CMK (cell line): ENCODE measurements around the gene ADGRE1.
A peak's percentile ranks its signal among the peaks of the same experiment; 100 is the strongest.
"Not testable (repeated sequence)": the region's sequence is repeated elsewhere in the genome, so short reads cannot be mapped to it uniquely, and the experiment has no call there.

ENCODE experiments used
- DNase-seq: peaks from one replicate; pipeline ENCODE4 v3.0.0-alpha.2; 2010; ENCODE audit warnings: low read depth

The ADGRE1 gene

GRCh38 chr19:6887316-6887715 is at the start of gene ADGRE1:
Gene ADGRE1 (plus strand): TSS chr19:6887579. CDS start chr19:6887609, 30 bp downstream.
- no peak for DNase-seq

GRCh38 chr19:6838062-6838655 is 49.2 kb upstream of the ADGRE1 start:
- no peak for DNase-seq

GRCh38 chr19:6842871-6843607 is 44.3 kb upstream of the ADGRE1 start:
- no peak for DNase-seq

- no peak for DNase-seq
Measured at GRCh38 chr19:6847828-6848200, 39.6 kb upstream of the ADGRE1 start.

- no peak for DNase-seq
Measured at GRCh38 chr19:6848986-6849385, 38.4 kb upstream of the ADGRE1 start.

- no peak for DNase-seq
Measured at GRCh38 chr19:6849876-6850275, 37.5 kb upstream of the ADGRE1 start.

- no peak for DNase-seq
Measured at GRCh38 chr19:6851359-6851758, 36.0 kb upstream of the ADGRE1 start.

- DNase-seq = no peak
Measured at GRCh38 chr19:6852001-6852400, 35.4 kb upstream of the ADGRE1 start.

- DNase-seq = no peak
Measured at GRCh38 chr19:6853868-6854267, 33.5 kb upstream of the ADGRE1 start.

- DNase-seq = no peak
Measured at GRCh38 chr19:6854758-6855157, 32.6 kb upstream of the ADGRE1 start.

- no peak for DNase-seq
Measured at GRCh38 chr19:6856749-6857372, 30.5 kb upstream of the ADGRE1 start.

- DNase-seq = no peak
Measured at GRCh38 chr19:6861683-6862286, 25.6 kb upstream of the ADGRE1 start.

- DNase-seq = peak; percentile 68
Measured at GRCh38 chr19:6862673-6863078, 24.7 kb upstream of the ADGRE1 start.

GRCh38 chr19:6864325-6864940 is 22.9 kb upstream of the ADGRE1 start:
- peak; percentile 65 for DNase-seq

- no peak for DNase-seq
Measured at GRCh38 chr19:6865849-6866248, 21.5 kb upstream of the ADGRE1 start.

- no peak for DNase-seq
Measured at GRCh38 chr19:6866741-6867151, 20.6 kb upstream of the ADGRE1 start.

- DNase-seq = peak; percentile 81
Measured at GRCh38 chr19:6868351-6868750, 19.0 kb upstream of the ADGRE1 start.

GRCh38 chr19:6869151-6869882 is 18.1 kb upstream of the ADGRE1 start:
- not testable (repeated sequence) for DNase-seq

GRCh38 chr19:6873708-6874431 is 13.5 kb upstream of the ADGRE1 start:
- no peak for DNase-seq

GRCh38 chr19:6875218-6875617 is 12.2 kb upstream of the ADGRE1 start:
- DNase-seq = no peak

- no peak for DNase-seq
Measured at GRCh38 chr19:6876748-6877147, 10.6 kb upstream of the ADGRE1 start.
